GM13976 (cell line): Measurements from ENCODE around the gene PCDH1.
A peak's percentile ranks its signal among the peaks of the same experiment; 100 is the strongest.

ENCODE experiments used
- DNase-seq: peaks from one replicate; pipeline ENCODE4 v3.0.0; 2012; ENCODE audit warnings: low spot score
- in situ Hi-C: fragments of 300-500 bp; cut with MboI; formaldehyde crosslinking; loops from one replicate; pipeline ENCODE4 v1.12.0; 2022; ENCODE audit warnings: low sequenced_read_pairs, mixed read lengths, inconsistent platforms; ENCODE audit not compliant: unreplicated experiment
- TF ChIP-seq, protein P1 (sequence below): IDR thresholded peaks from 2 replicates; pipeline ENCODE4 v1.5.1; 2012; ENCODE audit warnings: borderline replicate concordance, mild to moderate bottlenecking; ENCODE audit not compliant: insufficient read depth; ENCODE audit errors: extremely low read depth, missing control alignments, control extremely low read depth

The PCDH1 gene

DNA sequence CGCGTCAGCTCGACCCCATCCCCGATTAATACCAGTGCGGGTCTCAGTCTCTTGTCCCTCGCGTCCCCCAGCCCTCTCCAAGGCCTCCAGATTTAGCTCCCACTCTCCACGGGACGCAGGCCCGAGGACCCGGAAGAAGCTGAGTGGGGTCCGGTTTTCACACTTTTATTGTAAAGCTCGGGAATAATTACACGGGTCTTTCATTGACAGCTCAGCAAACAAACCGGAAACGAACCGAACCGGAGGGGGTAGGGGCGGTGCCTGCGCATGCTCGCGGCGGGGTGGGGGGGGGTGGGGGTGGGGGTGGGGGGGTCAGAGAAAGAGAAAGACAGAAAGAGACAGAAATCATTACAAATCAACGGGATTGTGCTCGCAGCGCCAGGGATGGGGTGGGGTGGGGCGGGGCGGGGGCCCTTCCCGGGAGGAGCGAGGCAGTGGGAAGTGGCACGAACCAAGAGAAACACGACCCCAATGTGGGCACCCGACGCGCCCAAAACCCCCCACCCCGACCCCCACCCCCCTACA lies 27.9 kb downstream of the PCDH1 start:
- TF ChIP-seq, protein P1, sequence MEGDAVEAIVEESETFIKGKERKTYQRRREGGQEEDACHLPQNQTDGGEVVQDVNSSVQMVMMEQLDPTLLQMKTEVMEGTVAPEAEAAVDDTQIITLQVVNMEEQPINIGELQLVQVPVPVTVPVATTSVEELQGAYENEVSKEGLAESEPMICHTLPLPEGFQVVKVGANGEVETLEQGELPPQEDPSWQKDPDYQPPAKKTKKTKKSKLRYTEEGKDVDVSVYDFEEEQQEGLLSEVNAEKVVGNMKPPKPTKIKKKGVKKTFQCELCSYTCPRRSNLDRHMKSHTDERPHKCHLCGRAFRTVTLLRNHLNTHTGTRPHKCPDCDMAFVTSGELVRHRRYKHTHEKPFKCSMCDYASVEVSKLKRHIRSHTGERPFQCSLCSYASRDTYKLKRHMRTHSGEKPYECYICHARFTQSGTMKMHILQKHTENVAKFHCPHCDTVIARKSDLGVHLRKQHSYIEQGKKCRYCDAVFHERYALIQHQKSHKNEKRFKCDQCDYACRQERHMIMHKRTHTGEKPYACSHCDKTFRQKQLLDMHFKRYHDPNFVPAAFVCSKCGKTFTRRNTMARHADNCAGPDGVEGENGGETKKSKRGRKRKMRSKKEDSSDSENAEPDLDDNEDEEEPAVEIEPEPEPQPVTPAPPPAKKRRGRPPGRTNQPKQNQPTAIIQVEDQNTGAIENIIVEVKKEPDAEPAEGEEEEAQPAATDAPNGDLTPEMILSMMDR = no peak
- DNase-seq = peak; percentile 69
- in situ Hi-C loops = no loop called here

DNA sequence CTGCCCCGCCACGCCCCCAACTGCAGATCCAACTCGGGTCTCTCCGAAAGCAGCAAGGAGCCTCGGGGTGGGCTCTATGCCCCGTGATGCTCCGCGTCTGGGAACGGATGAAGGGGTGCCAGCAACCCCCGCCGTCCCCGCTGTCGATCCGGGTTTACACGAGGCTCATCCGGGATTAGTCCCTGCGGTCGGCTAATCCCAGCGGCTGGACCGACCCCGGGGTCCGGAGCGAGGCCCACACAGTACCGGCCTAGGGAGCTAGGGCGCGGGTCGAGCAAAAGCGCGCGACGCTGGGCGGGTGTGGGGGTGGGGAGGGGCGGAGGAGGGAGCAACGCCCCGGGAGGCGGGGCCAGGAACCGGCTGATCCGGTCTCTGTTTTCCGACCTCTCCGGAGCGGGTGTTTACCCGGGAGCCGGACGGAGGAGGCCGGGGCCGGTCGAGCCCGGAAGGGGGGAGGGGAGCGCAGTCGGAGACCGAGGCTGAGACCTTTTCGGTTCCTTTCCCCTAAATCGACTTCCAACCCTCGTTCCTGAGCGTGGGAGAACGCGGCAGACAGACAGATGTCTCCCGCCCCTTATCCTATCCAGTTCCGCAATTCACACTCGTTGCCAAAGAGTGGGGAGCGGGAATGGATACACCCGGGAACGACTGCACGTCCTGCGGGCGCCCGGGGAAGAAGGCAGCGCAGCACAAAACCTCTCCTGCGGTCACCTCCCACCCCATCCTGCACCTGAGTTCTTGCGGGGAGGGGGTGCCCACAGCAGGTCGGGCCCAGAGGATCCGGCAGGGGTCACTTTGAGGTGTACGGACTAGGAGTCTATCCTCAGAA lies 28.6 kb downstream of the PCDH1 start:
- peak; percentile 92 for DNase-seq
- in situ Hi-C loops = no loop called here
- TF ChIP-seq, protein P1 = no peak

DNA sequence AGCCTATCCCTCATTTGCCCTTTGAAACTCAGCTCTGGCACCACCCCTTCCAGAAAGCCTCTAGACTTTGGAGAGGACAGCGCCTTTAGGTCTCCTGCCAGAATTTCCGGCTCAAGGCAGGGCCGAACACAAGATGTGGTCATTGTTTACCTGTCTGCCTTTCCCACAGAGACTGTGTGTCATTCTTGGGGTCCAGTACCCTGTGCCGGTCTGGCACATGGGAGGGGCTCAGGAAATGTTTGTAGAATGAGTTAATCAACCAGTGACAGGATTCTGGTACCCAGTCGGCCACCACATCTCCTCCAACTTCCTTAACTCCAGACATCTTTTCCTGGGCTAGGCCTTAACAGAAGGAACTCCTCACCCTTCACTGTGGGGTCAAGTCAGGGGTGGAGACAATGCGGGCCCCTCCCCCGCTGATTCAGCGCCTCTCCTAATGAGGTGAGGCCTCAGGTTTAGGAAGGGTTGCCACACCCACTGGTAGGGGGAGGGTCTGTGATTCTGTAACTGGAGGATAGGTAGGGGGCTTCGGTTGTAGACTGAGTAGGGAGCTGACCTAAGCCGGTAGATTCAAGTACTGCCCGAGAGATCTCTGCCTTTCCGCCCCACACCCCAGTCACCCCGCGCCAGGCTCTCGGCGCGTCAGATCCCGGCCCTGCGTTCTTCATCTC lies 29.3 kb downstream of the PCDH1 start:
- TF ChIP-seq, protein P1 = no peak
- in situ Hi-C loops = no loop called here
- peak; percentile 53 for DNase-seq

DNA sequence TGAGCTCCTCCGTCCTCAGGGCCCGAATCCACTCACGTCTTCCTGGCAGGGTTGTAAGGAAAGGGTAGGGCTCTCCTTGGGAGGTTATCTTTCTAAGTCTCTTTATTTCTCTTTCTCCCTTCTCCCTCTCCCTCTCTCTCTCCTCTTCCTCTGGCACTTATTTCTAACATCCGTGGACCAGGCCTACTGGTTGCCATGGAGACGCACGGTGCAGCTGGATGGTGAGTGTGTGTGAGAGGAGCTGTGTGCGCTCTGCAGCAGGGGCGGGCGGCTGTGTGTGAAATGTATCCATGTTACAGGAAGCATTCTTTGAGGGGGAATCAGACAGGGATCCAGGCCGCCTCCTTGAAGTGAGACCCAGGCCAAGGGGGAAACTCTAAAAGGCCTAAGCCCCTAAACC lies 32.2 kb downstream of the PCDH1 start:
- in situ Hi-C loops = no loop called here
- no peak for DNase-seq
- TF ChIP-seq, protein P1 = no peak

DNA sequence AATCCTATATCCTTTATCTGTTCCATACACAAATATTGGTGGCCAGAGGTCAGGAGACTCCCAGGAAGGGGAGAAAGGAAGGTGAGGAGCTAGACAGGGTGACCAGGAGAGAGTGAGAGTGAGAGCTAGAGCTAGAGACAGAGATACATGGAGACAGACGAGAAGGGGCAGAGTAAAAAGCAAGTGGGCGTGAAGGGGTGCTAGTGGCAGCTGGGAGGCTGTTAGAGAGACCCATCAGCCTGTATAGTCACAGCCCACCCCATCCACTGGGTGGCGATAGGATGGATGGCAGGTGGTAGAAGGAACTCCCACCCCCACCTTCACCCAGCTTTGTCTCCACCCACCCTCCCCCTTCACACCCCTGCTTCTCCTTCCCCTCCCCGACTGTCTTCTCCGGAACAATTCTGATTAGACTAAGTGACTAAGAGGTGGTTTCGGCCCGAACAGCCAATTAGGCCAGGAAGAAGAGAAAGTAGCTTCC lies 32.8 kb downstream of the PCDH1 start:
- TF ChIP-seq, protein P1 = no peak
- DNase-seq = no peak
- in situ Hi-C loops = no loop called here

DNA sequence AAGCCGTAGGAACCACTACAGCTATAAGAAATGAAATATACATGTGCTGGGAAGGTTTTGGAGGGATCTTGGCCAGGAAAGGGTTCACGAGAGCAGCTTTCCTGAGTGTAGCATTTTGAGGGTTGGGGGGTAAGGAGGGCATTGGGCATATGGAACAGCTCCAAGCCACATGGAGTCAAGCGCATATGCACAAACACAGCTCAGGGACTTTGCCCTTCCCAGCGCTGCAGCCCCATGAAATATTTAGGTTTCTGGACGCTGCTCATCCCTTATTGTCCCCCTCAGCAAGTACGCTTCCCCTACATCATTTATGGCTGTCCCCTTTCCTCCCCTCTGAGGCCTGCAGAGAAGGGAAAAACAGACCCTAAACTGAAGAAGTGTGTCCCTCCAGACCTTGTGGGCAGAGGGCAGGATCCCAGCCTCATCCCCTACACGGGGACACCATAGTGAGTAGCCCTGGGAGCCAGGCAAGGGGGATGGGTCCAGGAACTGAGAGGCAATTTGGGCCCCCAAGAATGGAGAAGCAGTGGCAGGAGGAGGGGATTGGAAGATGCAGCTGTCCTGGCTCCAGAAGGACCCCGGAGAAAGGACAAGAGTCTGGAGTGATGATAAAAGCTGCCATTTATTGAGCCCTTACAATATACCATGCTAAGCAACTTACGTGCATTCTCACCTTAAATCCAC lies 33.7 kb downstream of the PCDH1 start:
- no peak for DNase-seq
- in situ Hi-C loops = no loop called here

More for the DNA sequence above, 33.7 kb downstream of the PCDH1 start:
- TF ChIP-seq, protein P1 = no peak
